CD14-positive monocyte (primary cell): ENCODE measurements around the gene FGD2. TPM values are rescaled to one million over a fixed set of nuclear protein-coding genes. Genes with fewer than 3 reads are reported as not detected.

Experiments used
- DNase-seq, 3 donors: peaks; one replicate each; pipeline ENCODE4 v3.0.0-alpha.2; 2011 to 2022
- H2AFZ ChIP-seq: 2 replicates; pipeline ENCODE4 v1.6.0; 2012; ENCODE audit warnings: mild to moderate bottlenecking, low read depth, low read length, inconsistent platforms; ENCODE audit not compliant: insufficient read depth, poor library complexity, severe bottlenecking
- H3K27ac ChIP-seq, 2 donors: 1 replicate in 1 of 2; 2 replicates in 1 of 2; pipeline ENCODE4 v1.5.1; 2012 to 2013; ENCODE audit warnings: low read length in 2 of 2, control low read depth in 1 of 2, inconsistent platforms in 1 of 2, low read depth in 1 of 2, mild to moderate bottlenecking in 1 of 2
- H3K27me3 ChIP-seq, 2 donors: one replicate each; pipeline versions ENCODE4 v1.6.0 to v1.6.1; 2011 to 2013; ENCODE audit warnings: low read length in 2 of 2; ENCODE audit not compliant: control insufficient read depth in 2 of 2, insufficient read depth in 2 of 2
- H3K36me3 ChIP-seq, 2 donors: replicated peaks in 1 of 2; 1 replicate in 1 of 2; 2 replicates in 1 of 2; pipeline versions ENCODE4 v1.5.1 to v1.6.1; 2012 to 2013; ENCODE audit warnings: low read length in 2 of 2, control low read depth in 1 of 2, inconsistent platforms in 1 of 2, mild to moderate bottlenecking in 1 of 2; ENCODE audit not compliant: insufficient read depth in 2 of 2, control insufficient read depth in 1 of 2
- H3K4me1 ChIP-seq, 2 donors: 1 replicate in 1 of 2; 2 replicates in 1 of 2; pipeline versions ENCODE4 v1.5.1 to v1.6.1; 2012 to 2013; ENCODE audit warnings: low read length in 2 of 2, control low read depth in 1 of 2, inconsistent platforms in 1 of 2, mild to moderate bottlenecking in 1 of 2, moderate library complexity in 1 of 2; ENCODE audit not compliant: insufficient read depth in 2 of 2, control insufficient read depth in 1 of 2
- H3K4me2 ChIP-seq: replicated peaks from 2 replicates; pipeline ENCODE3; 2012; ENCODE audit warnings: low read length, moderate library complexity, mild to moderate bottlenecking; ENCODE audit not compliant: poor library complexity, severe bottlenecking; ENCODE audit errors: extremely low read depth
- H3K4me3 ChIP-seq, 3 experiments: fragments of 200-600 bp in 1 of 3; sonication (generic) in 1 of 3; replicated peaks in 1 of 3; 1 replicate in 2 of 3; 2 replicates in 1 of 3; pipeline ENCODE4 v1.5.1; 2011 to 2013; ENCODE audit warnings: low read length in 3 of 3, mild to moderate bottlenecking in 3 of 3, control low read depth in 2 of 3, low read depth in 2 of 3, inconsistent platforms in 1 of 3, moderate library complexity in 1 of 3
- H3K79me2 ChIP-seq: 2 replicates; pipeline ENCODE4 v1.6.0; 2012; ENCODE audit warnings: mild to moderate bottlenecking, control low read depth, inconsistent platforms, low read length, moderate library complexity; ENCODE audit not compliant: insufficient read depth
- H3K9ac ChIP-seq: 2 replicates; pipeline ENCODE4 v1.6.0; 2017; ENCODE audit warnings: low read length, mild to moderate bottlenecking; ENCODE audit not compliant: insufficient read depth, poor library complexity, severe bottlenecking
- H3K9me3 ChIP-seq, 2 donors: replicated peaks in 1 of 2; 1 replicate in 1 of 2; 2 replicates in 1 of 2; pipeline versions ENCODE4 v1.5.1 to v1.6.1; 2012 to 2013; ENCODE audit warnings: low read length in 2 of 2, control low read depth in 1 of 2; ENCODE audit not compliant: control insufficient read depth in 1 of 2, insufficient read depth in 1 of 2
- H4K20me1 ChIP-seq: 2 replicates; pipeline ENCODE4 v1.6.0; 2012; ENCODE audit warnings: mild to moderate bottlenecking, low read length, control low read depth, moderate library complexity; ENCODE audit not compliant: insufficient read depth
- H3K27ac Mint-ChIP-seq, 7 donors: one replicate each; pipeline ENCODE4 v1.8.0; 2020; ENCODE audit warnings: mild to moderate bottlenecking in 7 of 7, mixed read lengths in 7 of 7, moderate library complexity in 6 of 7, inconsistent platforms in 2 of 7
- H3K27me3 Mint-ChIP-seq, 3 donors: one replicate each; pipeline ENCODE4 v1.8.0; 2021 to 2022; ENCODE audit warnings: low read depth in 3 of 3, mild to moderate bottlenecking in 3 of 3, mixed read lengths in 3 of 3, moderate library complexity in 3 of 3, inconsistent platforms in 1 of 3
- H3K36me3 Mint-ChIP-seq, 2 donors: one replicate each; pipeline ENCODE4 v1.8.0; 2020; ENCODE audit warnings: mixed read lengths in 2 of 2, inconsistent platforms in 1 of 2, mild to moderate bottlenecking in 1 of 2
- H3K4me1 Mint-ChIP-seq: one replicate; pipeline ENCODE4 v1.8.0; 2020; ENCODE audit warnings: mild to moderate bottlenecking, mixed read lengths
- H3K4me3 Mint-ChIP-seq, 2 donors: one replicate each; pipeline ENCODE4 v1.8.0; 2020; ENCODE audit warnings: mild to moderate bottlenecking in 2 of 2, mixed read lengths in 2 of 2, moderate library complexity in 1 of 2
- H3K9me3 Mint-ChIP-seq, 7 donors: one replicate each; pipeline ENCODE4 v1.8.0; 2020 to 2022; ENCODE audit warnings: mixed read lengths in 7 of 7, mild to moderate bottlenecking in 6 of 7, moderate library complexity in 6 of 7, inconsistent platforms in 2 of 7
- CTCF ChIP-seq: fragments of 200-600 bp; IDR thresholded peaks from one replicate; pipeline ENCODE4 v1.8.0; 2022; ENCODE audit warnings: antibody characterized with exemption, mild to moderate bottlenecking
- WGBS: methylation state at CpG from one replicate; pipeline ENCODE4 v1.1.5; 2013; ENCODE audit warnings: missing lambda C conversion rate; ENCODE audit not compliant: insufficient coverage; 5-methylcytosine and 5-hydroxymethylcytosine counted together
- intact Hi-C, 2 donors: fragments of 100-400 bp; cut with micrococcal nuclease; formaldehyde crosslinking; loops; one replicate each; pipeline versions ENCODE4 v1.15.0 to v1.15.1; 2023
- polyA plus RNA-seq, 3 donors: library from polyadenylated mRNA; depleted of rRNA in 1 of 3; unstranded in 2 of 3; stranded (reverse) in 1 of 3; fragments of 300-500 nt in 2 of 3; fragments of >200 nt in 1 of 3; fragmentation: Illumina TruSeq in 2 of 3; gene quantifications; 1 replicate in 2 of 3; 2 replicates in 1 of 3; pipeline ENCODE4 v1.2.3, GENCODE V29; 2012 to 2021

The FGD2 gene
- polyA plus RNA-seq, 3 donors: 25.3 to 356 (median 50.0) TPM

GRCh38 chr6:37011656-37012378, 6.4 kb downstream of the FGD2 start:
- H3K4me1 Mint-ChIP-seq: peaks cover 45% of the 10 kb centered on the region
- peak overlapping the region in 3 of 7 donors; percentile 8 to 40 (median 11) for H3K27ac Mint-ChIP-seq
- H3K27me3 ChIP-seq: no peaks in the 10 kb centered on the region
- H3K36me3 ChIP-seq: peaks cover 74 to 80% of the 10 kb centered on the region in 2 donors
- no peak overlapping the region for H3K4me2 ChIP-seq
- H3K27me3 Mint-ChIP-seq: peaks cover 0 to 1% (median 0%) of the 10 kb centered on the region in 3 donors
- TF ChIP-seq CTCF: no peak
- no peak overlapping the region for H3K9ac ChIP-seq
- intact Hi-C loops: loop anchor here (10.0 kb wide), 2 partner anchors 47 to 397 kb away; no protein-coding TSS in a partner anchor
- H3K79me2 ChIP-seq: peaks cover 54% of the 10 kb centered on the region
- no peaks in the 10 kb centered on the region for H3K9me3 ChIP-seq
- no peak overlapping the region for H3K4me3 ChIP-seq
- 79% methylated on average over 6 of the region's 11 CpGs for WGBS
- DNase-seq: no peak
- peaks cover 34 to 43% of the 10 kb centered on the region in 2 donors for H3K4me1 ChIP-seq
- H2AFZ ChIP-seq: no peak overlapping the region
- peaks cover 0 to 2% (median 0%) of the 10 kb centered on the region in 7 donors for H3K9me3 Mint-ChIP-seq
- H3K4me3 Mint-ChIP-seq: no peak overlapping the region
- peaks cover 94% of the 10 kb centered on the region for H4K20me1 ChIP-seq
- no peak overlapping the region for H3K27ac ChIP-seq
- peaks cover 62 to 85% of the 10 kb centered on the region in 2 donors for H3K36me3 Mint-ChIP-seq

- no peaks in the 10 kb centered on the region for H3K27me3 Mint-ChIP-seq
- Histone ChIP-seq H3K4me2 (no peak overlapping the region), H3K9me3 (no peaks in the 10 kb centered on the region), H3K4me3 (no peak overlapping the region), H3K79me2 (peaks cover 38% of the 10 kb centered on the region), H2AFZ (no peak overlapping the region), H3K9ac (no peak overlapping the region), H3K4me1 (peaks cover 22 to 41% of the 10 kb centered on the region in 2 donors), H4K20me1 (peaks cover 97% of the 10 kb centered on the region), H3K27me3 (no peaks in the 10 kb centered on the region), H3K27ac (peak overlapping the region in 1 of 2 donors; percentile 17), H3K36me3 (peaks cover 91 to 95% of the 10 kb centered on the region in 2 donors)
- peaks cover 38% of the 10 kb centered on the region for H3K4me1 Mint-ChIP-seq
- H3K4me3 Mint-ChIP-seq: no peak overlapping the region
- intact Hi-C loops: loop anchor here (10.0 kb wide), 2 partner anchors 49 to 399 kb away; no protein-coding TSS in a partner anchor
- WGBS: over 99% methylated on average over 18 of the region's 21 CpGs
- H3K9me3 Mint-ChIP-seq: no peaks in the 10 kb centered on the region
- peaks cover 78 to 93% of the 10 kb centered on the region in 2 donors for H3K36me3 Mint-ChIP-seq
- no peak overlapping the region for H3K27ac Mint-ChIP-seq
- no peak for TF ChIP-seq CTCF
- no peak for DNase-seq
Observed at GRCh38 chr6:37013516-37014491, 8.3 kb downstream of the FGD2 start.
